ENCODE data around the gene DCTPP1. TPM values are rescaled to one million over a fixed set of nuclear protein-coding genes. Genes with fewer than 3 reads are reported as not detected.

DCTPP1 gene
- total RNA-seq, 1 experiment from 2014 or later = 125 TPM

- Histone ChIP-seq H3K9me2 (ENCODE audit: insufficient read depth) (no peaks in the 10 kb centered on the region), H4K20me1 (ENCODE audit: insufficient read depth) (peaks cover 3% of the 10 kb centered on the region; the same call in 1 of the 2 replicates), H3K79me2 (ENCODE audit: insufficient read depth, low read length) (peaks cover 33% of the 10 kb centered on the region), H3K27ac (ENCODE audit: low read depth, low read length) (no peak overlapping the region), H3K4me3 (replicated peaks in 1 of 2; ENCODE audit: low read depth in 1 of 2, low read length in 2 of 2) (no peak overlapping the region), H3K4me2 (ENCODE audit: low read length) (no peak overlapping the region), H3K4me1 (ENCODE audit: control insufficient read depth in 1 of 2, insufficient read depth in 2 of 2, low read length in 2 of 2) (peaks cover 6 to 40% of the 10 kb centered on the region in 2 experiments; a peak in 3 of 4 replicates), H3K9ac (ENCODE audit: low read length) (no peak overlapping the region), H3K36me3 (ENCODE audit: control insufficient read depth in 1 of 2, insufficient read depth in 2 of 2, low read length in 2 of 2) (peaks cover 8 to 35% of the 10 kb centered on the region in 2 experiments; a peak in 2 of 4 replicates), H3K9me3 (ENCODE audit: control insufficient read depth in 1 of 2, insufficient read depth in 1 of 2, low read depth in 1 of 2, low read length in 2 of 2) (no peaks in the 10 kb centered on the region), H3K27me3 (ENCODE audit: insufficient read depth, low read length) (no peaks in the 10 kb centered on the region), H2AFZ (ENCODE audit: low read depth, low read length, poor library complexity, severe bottlenecking) (no peak overlapping the region)
- ChIA-PET CTCF (interaction anchor here (1.1 kb wide), 1 partner anchor 14 kb away, joined by 6 read pairs; the partner anchor contains the start of gene DCTPP1), RAD21 (ENCODE audit: low non-redundant PET in 1 of 2, low total read pairs in 2 of 2, uncharacterized antibody in 2 of 2, unreplicated experiment in 2 of 2) (no interaction called here), POLR2A (no interaction called here)
- TF ChIP-seq SRF (IDR thresholded peaks at IDR 0.05; ENCODE audit: low read depth) (no peak), ATF3 (IDR thresholded peaks at IDR 0.05) (no peak), CEBPB (IDR thresholded peaks at IDR 0.05; ENCODE audit: low read depth) (no peak), SP1 (IDR thresholded peaks at IDR 0.05; ENCODE audit: low read depth) (no peak), ELF1 (IDR thresholded peaks at IDR 0.05; ENCODE audit: borderline replicate concordance, low read depth) (no peak), SIN3A (IDR thresholded peaks at IDR 0.05; ENCODE audit: low read depth) (no peak), ZNF274 (IDR thresholded peaks at IDR 0.05; ENCODE audit: low read depth, low read length) (no peak), RAD21 (IDR thresholded peaks at IDR 0.05; ENCODE audit: low read depth) (no peak), POLR2A (IDR thresholded peaks at IDR 0.05; ENCODE audit: borderline replicate concordance, extremely low read depth, insufficient read depth, insufficient read length) (no peak), TCF7L2 (IDR thresholded peaks at IDR 0.05; ENCODE audit: borderline replicate concordance, extremely low read depth, insufficient read depth, insufficient read length) (no peak), POLR2AphosphoS5 (IDR thresholded peaks at IDR 0.05; ENCODE audit: low read depth, low read length) (no peak), REST (IDR thresholded peaks at IDR 0.05; ENCODE audit: low read depth) (no peak)
- TF ChIP-seq, protein P1, sequence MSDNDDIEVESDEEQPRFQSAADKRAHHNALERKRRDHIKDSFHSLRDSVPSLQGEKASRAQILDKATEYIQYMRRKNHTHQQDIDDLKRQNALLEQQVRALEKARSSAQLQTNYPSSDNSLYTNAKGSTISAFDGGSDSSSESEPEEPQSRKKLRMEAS (IDR thresholded peaks at IDR 0.05) = no peak
- TF ChIP-seq, protein P2, sequence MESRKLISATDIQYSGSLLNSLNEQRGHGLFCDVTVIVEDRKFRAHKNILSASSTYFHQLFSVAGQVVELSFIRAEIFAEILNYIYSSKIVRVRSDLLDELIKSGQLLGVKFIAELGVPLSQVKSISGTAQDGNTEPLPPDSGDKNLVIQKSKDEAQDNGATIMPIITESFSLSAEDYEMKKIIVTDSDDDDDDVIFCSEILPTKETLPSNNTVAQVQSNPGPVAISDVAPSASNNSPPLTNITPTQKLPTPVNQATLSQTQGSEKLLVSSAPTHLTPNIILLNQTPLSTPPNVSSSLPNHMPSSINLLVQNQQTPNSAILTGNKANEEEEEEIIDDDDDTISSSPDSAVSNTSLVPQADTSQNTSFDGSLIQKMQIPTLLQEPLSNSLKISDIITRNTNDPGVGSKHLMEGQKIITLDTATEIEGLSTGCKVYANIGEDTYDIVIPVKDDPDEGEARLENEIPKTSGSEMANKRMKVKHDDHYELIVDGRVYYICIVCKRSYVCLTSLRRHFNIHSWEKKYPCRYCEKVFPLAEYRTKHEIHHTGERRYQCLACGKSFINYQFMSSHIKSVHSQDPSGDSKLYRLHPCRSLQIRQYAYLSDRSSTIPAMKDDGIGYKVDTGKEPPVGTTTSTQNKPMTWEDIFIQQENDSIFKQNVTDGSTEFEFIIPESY (IDR thresholded peaks at IDR 0.05; ENCODE audit: extremely low read depth, insufficient replicate concordance, low read length) = no peak
- DNase-seq (ENCODE audit: low read depth, low spot score) (no peak), ATAC-seq (no peak)
- no TSS peak for BruUV-seq (replicated peaks)
- intact Hi-C loops (cut with micrococcal nuclease) = no loop called here
Observed at GRCh38 chr16:30416047-30416603, 13.7 kb downstream of the DCTPP1 start.
